GM21737 (cell line): Measurements from ENCODE around the gene MED10.

Experiments used
- ATAC-seq: cut with Tn5 transposase; IDR thresholded peaks from one replicate; pipeline ENCODE4 v1.9.1; 2021; ENCODE audit warnings: mild to moderate bottlenecking, moderate library complexity; ENCODE audit not compliant: unreplicated experiment

Gene MED10, protein sequence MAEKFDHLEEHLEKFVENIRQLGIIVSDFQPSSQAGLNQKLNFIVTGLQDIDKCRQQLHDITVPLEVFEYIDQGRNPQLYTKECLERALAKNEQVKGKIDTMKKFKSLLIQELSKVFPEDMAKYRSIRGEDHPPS

GRCh38 chr5:6377905-6378765 is at the start of gene MED10:
MED10 (minus strand) TSS chr5:6378547; CDS start chr5:6378483, 64 bp downstream.
- ATAC-seq = peak; percentile 99

- ATAC-seq = no peak
These were observed 49.3 kb upstream of the MED10 start for GRCh38 chr5:6427694-6428093.

DNA sequence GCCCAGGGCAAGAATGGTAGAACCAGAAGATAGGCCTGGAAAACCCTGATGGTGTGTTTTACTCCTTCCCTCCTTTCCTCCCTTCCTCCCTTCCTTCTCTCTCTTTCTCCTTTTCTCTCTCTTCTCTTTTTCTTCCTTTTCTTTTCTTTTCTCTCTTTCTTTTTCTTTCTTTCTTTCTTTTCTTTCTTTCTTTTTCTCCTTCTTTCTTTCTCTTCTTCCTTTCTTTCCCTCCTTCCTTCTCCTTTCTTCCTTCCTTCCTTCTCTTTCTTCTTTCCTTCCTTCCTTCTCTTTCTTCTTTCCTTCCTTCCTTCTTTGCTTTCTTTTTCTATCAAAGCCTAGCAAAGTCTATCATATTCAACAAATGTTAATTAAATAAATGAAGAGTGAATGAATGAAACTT is 46.4 kb upstream of the MED10 start:
- ATAC-seq = no peak

DNA sequence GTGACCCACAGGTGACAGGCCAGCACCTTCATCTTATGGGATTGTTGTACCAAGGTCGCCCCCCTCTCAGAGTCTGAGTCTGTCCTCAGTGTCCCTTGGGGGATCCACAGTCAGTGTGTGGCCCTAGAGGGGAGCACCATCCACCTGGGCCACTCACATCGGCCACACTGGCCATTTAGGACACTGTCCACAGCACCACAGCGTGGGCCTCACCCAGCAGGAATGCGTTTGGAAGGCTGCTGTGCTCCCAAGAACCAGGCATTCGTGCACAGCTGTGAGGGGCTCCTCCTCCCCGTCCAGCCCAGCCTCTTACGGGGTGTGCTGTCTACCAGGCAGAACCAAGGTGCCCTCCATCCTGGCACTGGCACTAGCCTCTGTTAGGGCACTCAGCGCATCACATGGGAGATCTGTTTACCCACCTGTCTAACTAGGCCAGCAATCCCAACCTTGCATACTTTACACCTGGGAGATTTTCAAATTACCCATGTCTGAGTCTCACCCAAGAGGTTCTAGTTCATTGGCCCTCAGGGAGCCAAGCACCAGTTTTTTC is 45.8 kb upstream of the MED10 start:
- ATAC-seq = no peak

- no peak for ATAC-seq
These were observed 45.2 kb upstream of the MED10 start for GRCh38 chr5:6423327-6424109.

DNA sequence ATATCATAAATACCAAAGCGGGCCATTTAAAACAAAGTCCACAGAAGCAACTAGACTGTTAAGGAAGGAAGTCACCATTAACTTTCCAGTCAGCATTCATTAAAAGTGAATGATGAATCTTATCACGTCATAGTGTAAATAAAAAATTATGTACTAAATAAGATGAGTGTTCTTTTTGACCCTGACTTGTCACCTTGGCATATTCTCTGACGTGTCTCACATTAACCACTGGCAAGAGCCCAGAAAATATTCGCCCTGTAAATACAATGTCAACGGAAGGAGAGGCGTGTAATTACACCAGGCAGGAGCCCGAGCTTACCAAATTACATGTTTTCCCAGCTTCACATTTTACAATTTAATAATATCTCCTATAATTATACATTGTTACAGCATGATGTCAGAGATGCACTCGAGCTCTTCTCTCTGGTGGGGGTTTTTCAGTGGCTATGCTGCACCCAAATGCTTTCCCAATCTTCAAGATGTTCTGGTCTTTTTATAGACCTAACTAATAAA is 41.0 kb upstream of the MED10 start:
- ATAC-seq = no peak

- no peak for ATAC-seq
These were observed 40.4 kb upstream of the MED10 start for GRCh38 chr5:6418679-6419276.

- ATAC-seq = no peak
These were observed 39.3 kb upstream of the MED10 start for GRCh38 chr5:6417657-6418056.

GRCh38 chr5:6412811-6413210 is 34.5 kb upstream of the MED10 start:
- no peak for ATAC-seq

DNA sequence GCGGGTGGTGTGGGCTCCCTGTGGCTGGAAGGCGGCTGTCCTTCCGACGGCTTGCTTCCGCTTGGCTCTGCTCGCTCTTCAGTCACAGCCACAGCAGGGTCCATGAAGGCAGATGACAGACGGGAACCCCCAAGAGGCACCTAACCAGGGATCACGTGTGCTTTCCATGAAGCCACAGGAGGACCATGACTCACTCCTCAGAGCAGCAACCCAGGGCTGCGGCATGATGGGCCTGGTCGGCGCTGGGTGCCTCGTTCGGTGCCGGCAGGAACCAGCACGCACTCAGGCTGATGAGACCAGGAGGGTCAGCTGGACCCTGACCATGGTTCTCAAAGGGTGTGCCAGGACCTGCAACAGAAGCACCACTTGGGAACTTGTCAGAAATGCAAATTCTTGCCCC is 32.8 kb upstream of the MED10 start:
- ATAC-seq = no peak

GRCh38 chr5:6410421-6410820 is 32.1 kb upstream of the MED10 start:
- ATAC-seq = no peak

GRCh38 chr5:6408627-6409446 is 30.5 kb upstream of the MED10 start:
- no peak for ATAC-seq

DNA sequence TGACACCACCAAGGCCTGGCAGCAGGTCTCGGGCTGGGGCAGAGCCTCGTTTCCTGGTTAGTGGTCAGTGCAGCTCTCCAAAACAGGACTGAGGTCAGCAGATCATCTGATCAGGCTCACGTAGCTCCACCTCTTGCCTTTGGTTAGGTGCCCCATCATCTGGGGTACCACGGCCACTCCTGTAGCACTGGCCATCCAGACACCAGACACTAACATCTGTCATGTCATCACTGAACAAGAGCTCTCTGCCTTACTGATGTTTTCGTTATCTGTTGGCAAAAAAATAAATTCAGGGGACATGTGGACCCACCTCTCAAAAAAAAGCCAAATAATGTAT is 29.9 kb upstream of the MED10 start:
- ATAC-seq = no peak

- ATAC-seq = no peak
These were observed 29.4 kb upstream of the MED10 start for GRCh38 chr5:6407558-6408259.

- ATAC-seq = no peak
These were observed 27.2 kb upstream of the MED10 start for GRCh38 chr5:6405591-6405990.

DNA sequence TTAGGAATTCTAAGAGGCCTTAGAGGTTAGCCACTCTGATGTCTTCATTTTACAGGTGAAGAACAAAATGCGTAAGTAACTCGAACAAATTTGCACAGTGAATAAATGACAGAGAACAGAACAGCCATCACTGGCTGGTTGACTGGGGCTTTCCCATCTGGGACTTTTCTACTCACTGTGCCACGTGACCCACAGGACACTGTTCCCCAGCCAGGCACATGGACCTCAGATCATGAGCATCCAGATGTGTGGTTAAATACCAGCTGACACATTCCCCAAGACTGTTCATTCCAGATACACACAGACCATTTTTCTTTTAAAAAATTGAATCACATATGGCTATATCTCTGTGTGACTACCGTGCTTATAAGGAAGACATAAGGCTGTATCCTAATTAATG is 25.8 kb upstream of the MED10 start:
- ATAC-seq = peak; percentile 57

DNA sequence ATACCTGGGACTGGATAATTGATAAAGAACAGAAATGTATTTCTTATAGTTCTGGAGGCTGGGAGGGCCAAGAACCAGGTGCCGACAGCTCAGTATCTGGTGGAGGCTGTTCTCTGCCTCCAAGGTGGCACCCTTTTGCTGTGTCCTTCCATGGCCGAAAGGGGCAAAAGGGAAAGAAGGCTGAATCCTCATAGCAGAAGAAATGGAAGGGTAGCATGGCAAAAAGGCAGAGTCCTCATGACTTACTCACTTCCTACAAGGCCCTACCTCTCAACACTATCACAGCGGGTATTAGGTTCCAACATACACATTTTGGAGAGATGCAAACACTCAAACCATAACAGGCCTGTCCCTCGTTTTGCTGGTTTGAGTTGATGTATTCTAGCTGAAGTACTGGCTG is 25.1 kb upstream of the MED10 start:
- ATAC-seq = no peak

DNA sequence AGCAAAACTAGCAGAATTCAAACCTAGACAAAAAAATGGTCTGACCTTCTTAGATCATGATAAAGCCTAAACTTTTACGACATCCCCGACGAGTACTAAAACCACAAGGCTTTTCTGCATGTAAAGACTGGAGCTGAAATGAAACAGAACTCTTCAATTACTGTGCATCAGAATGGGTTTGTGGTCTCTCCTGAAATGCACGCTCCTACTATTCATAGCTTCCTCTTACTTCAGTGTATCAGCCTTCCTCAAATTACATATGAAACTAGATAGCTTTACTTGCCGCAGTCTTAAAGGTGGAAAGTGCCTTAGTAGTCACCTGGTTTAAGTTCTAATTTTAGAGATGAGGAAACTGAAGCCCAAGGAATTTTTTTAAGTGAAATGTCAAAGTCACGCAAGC is 24.6 kb upstream of the MED10 start:
- ATAC-seq = no peak

GRCh38 chr5:6401410-6401809 is 23.1 kb upstream of the MED10 start:
- ATAC-seq = no peak
